D721Med (cell line): Measurements from ENCODE around the gene ERC1.
"Not testable (repeated sequence)": the region's sequence is repeated elsewhere in the genome, so short reads cannot be mapped to it uniquely, and the experiment has no call there.

Experiments
- DNase-seq: peaks from one replicate; pipeline ENCODE4 v3.0.0; 2011; ENCODE audit warnings: low spot score; ENCODE audit not compliant: insufficient read length
- FAIRE-seq: peaks from 2 replicates; lab custom pipeline; 2011; peaks lifted over from hg19 to GRCh38; lab: Jason Lieb, UNC
- TF ChIP-seq, protein P1 (sequence below): IDR thresholded peaks from 2 replicates; pipeline ENCODE4 v1.5.1; 2012; ENCODE audit warnings: mild to moderate bottlenecking, control low read depth; ENCODE audit not compliant: insufficient read depth; ENCODE audit errors: missing control alignments

ERC1 gene

DNA sequence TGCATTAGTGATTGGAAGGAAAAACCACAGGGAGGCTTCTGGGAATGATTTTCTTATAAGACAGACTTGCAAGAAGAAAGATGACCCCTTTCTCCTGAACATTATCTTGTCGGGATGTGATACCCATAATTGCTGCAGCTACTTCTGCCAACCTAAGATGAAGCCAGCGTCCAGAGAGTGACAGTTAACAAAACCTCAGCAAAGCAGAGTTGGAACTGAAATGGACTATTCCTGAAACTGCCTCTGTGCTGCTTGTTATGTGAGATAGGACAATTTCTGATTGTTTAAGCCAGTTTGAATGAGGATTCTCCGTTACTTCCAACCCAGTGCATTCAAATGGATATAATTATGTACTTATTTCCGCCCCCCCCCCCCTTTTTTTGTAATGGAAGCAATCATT, 204.5 kb downstream of the ERC1 start:
- DNase-seq (no peak), FAIRE-seq (no peak)

DNA sequence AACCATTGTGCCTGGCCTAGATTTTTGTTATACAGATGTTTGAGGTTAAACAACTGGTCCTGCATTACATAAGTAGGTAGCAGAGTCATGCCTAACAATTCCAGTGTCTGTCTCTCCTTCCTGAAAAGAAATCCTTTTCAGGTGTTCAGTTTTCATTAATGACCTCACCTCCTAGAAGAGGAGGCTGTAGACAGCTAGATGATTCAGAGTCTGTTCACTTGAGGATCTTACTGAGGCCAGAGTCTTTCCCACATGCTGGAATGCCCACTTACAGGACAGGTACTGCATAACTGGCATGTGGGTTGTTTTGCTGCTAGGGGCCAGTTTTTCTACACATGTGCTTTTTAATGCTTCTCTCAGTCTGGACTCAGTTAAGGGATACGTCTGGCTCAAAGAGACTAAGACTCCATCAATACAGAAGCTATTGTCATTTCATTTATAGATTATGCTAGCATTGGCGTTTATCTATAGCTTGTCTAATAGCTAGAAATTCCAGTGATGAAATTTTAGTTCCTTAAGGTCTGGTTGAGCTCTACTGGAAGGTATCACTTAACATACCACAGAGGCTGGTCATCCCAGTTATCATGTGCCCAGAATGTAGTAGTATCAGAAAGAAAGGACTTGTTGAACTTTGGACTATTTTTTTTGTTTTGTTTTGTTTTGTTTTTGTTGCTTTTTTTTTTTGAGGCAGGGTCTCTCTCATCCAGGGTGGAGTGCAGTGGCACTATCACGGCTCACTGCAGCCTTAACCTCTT, 206.4 kb downstream of the ERC1 start:
- TF ChIP-seq, protein P1, sequence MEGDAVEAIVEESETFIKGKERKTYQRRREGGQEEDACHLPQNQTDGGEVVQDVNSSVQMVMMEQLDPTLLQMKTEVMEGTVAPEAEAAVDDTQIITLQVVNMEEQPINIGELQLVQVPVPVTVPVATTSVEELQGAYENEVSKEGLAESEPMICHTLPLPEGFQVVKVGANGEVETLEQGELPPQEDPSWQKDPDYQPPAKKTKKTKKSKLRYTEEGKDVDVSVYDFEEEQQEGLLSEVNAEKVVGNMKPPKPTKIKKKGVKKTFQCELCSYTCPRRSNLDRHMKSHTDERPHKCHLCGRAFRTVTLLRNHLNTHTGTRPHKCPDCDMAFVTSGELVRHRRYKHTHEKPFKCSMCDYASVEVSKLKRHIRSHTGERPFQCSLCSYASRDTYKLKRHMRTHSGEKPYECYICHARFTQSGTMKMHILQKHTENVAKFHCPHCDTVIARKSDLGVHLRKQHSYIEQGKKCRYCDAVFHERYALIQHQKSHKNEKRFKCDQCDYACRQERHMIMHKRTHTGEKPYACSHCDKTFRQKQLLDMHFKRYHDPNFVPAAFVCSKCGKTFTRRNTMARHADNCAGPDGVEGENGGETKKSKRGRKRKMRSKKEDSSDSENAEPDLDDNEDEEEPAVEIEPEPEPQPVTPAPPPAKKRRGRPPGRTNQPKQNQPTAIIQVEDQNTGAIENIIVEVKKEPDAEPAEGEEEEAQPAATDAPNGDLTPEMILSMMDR, result no peak
- FAIRE-seq, result no peak
- DNase-seq, result no peak

More for the DNA sequence above, 204.5 kb downstream of the ERC1 start:
- TF ChIP-seq, protein P1, result no peak

DNA sequence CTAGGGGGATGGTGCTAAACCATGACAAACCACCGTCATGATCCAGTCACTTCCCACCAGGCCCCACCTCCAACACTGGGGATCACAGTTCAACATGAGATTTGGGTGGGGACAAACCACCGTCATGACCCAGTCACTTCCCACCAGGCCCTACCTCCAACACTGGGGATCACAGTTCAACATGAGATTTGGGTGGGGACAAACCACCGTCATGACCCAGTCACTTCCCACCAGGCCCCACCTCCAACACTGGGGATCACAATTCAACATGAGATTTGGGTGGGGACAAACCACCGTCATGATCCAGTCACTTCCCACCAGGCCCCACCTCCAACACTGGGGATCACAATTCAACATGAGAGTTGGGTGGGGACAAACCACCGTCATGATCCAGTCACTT, 207.8 kb downstream of the ERC1 start:
- not testable (repeated sequence) for DNase-seq, FAIRE-seq

DNA sequence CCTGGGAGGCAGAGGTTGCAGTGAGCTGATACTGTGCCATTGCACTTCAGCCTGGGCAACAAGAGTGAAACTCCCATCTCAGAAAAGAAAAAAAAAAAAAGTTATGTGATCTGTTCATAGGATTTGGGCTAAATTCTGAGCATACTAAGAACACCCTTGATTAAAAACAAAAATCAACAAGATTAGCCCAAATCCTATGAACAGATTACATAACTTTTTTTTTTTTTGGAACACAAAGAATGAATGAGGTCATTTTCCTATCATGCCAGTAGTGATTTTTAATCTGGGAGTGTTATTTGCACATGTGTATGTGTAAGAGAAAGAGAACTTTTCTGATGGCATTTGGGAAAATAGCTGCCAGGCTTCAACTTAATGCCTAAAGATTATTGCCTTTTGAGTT, 208.7 kb downstream of the ERC1 start:
- DNase-seq (no peak), FAIRE-seq (no peak)
- TF ChIP-seq, protein P1, result no peak

DNA sequence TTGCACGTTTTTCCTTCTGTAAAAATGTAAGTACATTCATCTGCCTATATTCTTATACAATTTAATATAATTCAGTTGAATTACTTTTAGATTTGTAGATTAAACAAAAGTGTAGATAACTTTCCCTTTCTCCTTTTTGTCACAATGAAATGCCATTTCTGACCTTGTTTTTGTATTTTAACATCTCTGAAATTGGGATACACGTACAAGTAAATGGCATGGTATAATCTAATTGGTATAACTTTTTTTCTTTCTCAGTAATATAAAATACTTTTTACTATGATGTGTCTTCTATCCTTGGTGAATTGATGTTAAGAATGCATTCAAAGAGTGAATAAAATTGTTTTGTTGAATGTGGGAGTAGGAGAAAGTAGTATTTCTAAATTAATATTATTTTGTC, 210.0 kb downstream of the ERC1 start:
- DNase-seq, result no peak
- no peak for FAIRE-seq
- TF ChIP-seq, protein P1, result no peak

DNA sequence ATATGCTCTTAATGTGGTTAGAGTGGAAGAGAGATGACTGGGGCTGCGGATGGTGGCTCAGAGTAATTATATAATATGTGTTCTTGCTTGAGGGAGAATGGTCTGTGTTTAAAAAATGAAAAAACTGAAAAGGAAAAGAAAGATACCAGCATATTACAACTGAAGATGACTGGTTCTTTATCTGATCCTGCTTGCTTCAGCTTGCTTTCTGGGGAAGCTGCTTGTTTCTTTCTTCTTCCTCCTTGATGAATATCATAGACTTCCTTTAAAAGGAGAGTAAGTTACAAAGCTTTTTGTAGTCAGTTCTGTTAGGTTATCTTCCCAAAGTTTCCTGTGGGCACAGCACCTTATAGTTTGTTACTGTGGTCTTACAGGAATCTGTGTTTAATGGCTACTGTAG, 210.9 kb downstream of the ERC1 start:
- TF ChIP-seq, protein P1, result no peak
- FAIRE-seq (no peak), DNase-seq (no peak)

DNA sequence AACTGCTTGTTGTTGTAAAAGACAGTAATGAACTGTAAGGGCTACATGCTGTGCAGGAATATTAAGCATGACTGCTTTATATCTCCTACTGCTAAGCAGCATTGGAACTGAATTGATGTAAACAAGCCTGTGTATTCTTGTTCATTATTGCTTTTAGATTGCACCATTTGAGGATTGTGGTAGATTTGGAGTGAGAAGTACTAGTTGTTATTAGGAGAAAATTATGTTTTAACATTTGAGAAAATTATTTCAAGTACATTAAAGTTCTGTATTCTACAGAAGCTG, 212.7 kb downstream of the ERC1 start:
- DNase-seq, result no peak
- no peak for FAIRE-seq

More for the DNA sequence above, 212.7 kb downstream of the ERC1 start:
- TF ChIP-seq, protein P1, result no peak
